ENCODE data around the gene OSBPL5.

DNA sequence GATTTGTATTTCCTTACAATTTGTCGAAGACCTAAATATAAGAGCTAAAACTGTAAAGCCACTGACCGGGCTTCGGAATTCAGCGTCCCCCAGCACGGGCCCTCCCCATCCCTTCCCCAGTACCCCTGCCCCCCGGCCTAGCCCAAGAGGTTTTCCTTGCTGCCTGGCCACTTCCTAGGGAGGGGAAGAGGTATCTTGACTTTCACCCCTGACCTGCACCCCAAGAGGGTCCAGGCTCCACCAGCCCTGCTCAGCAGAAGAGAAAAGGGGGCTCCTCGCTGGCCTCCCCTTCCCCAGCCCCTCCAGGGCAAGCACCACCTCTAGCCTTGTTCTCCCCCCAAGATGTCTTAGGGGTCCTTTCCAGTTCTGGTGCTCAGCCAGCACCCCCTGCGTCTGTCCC lies 81.8 kb downstream of the OSBPL5 start:
- TF ChIP-seq, protein P1, sequence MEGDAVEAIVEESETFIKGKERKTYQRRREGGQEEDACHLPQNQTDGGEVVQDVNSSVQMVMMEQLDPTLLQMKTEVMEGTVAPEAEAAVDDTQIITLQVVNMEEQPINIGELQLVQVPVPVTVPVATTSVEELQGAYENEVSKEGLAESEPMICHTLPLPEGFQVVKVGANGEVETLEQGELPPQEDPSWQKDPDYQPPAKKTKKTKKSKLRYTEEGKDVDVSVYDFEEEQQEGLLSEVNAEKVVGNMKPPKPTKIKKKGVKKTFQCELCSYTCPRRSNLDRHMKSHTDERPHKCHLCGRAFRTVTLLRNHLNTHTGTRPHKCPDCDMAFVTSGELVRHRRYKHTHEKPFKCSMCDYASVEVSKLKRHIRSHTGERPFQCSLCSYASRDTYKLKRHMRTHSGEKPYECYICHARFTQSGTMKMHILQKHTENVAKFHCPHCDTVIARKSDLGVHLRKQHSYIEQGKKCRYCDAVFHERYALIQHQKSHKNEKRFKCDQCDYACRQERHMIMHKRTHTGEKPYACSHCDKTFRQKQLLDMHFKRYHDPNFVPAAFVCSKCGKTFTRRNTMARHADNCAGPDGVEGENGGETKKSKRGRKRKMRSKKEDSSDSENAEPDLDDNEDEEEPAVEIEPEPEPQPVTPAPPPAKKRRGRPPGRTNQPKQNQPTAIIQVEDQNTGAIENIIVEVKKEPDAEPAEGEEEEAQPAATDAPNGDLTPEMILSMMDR (IDR thresholded peaks at IDR 0.05; ENCODE audit: low read depth, low read length, poor library complexity, severe bottlenecking): no peak
- no peak for TF ChIP-seq EZH2phosphoT487 (IDR thresholded peaks at IDR 0.05; ENCODE audit: borderline replicate concordance, low read length)
